ENCODE data around the gene KCNMA1.

Gene KCNMA1

GRCh38 chr10:77251297-77252013 lies 386.2 kb downstream of the KCNMA1 start:
- DNase-seq: no peak

GRCh38 chr10:77249901-77250459 lies 387.6 kb downstream of the KCNMA1 start:
- DNase-seq: no peak

GRCh38 chr10:77248104-77248790 lies 389.4 kb downstream of the KCNMA1 start:
- DNase-seq: no peak

GRCh38 chr10:77247031-77247990 lies 390.3 kb downstream of the KCNMA1 start:
- DNase-seq: no peak

- no peak for DNase-seq
These were observed 391.7 kb downstream of the KCNMA1 start for GRCh38 chr10:77245953-77246352.

GRCh38 chr10:77244746-77245145 lies 392.9 kb downstream of the KCNMA1 start:
- DNase-seq: no peak

GRCh38 chr10:77244286-77244685 lies 393.3 kb downstream of the KCNMA1 start:
- DNase-seq: no peak

GRCh38 chr10:77241350-77241725 lies 396.3 kb downstream of the KCNMA1 start:
- no peak for DNase-seq

GRCh38 chr10:77240706-77241349 lies 396.8 kb downstream of the KCNMA1 start:
- DNase-seq: no peak

- no peak for DNase-seq
These were observed 397.5 kb downstream of the KCNMA1 start for GRCh38 chr10:77240041-77240652.

GRCh38 chr10:77237120-77237519 lies 400.5 kb downstream of the KCNMA1 start:
- DNase-seq: no peak

- DNase-seq: no peak
These were observed 400.9 kb downstream of the KCNMA1 start for GRCh38 chr10:77236700-77237099.

GRCh38 chr10:77236029-77236428 lies 401.6 kb downstream of the KCNMA1 start:
- no peak for DNase-seq

GRCh38 chr10:77234599-77234998 lies 403.0 kb downstream of the KCNMA1 start:
- no peak for DNase-seq

- no peak for DNase-seq
These were observed 404.1 kb downstream of the KCNMA1 start for GRCh38 chr10:77233466-77233865.

- no peak for DNase-seq
These were observed 405.6 kb downstream of the KCNMA1 start for GRCh38 chr10:77231884-77232610.

- no peak for DNase-seq
These were observed 406.2 kb downstream of the KCNMA1 start for GRCh38 chr10:77231375-77231774.

GRCh38 chr10:77230194-77230593 lies 407.4 kb downstream of the KCNMA1 start:
- no peak for DNase-seq

- DNase-seq: no peak
These were observed 407.9 kb downstream of the KCNMA1 start for GRCh38 chr10:77229704-77230103.

- DNase-seq: no peak
These were observed 409.0 kb downstream of the KCNMA1 start for GRCh38 chr10:77228559-77228958.

- no peak for DNase-seq
These were observed 410.6 kb downstream of the KCNMA1 start for GRCh38 chr10:77226853-77227565.

Measured in stimulated activated naive CD4-positive, alpha-beta T cell treated with Interleukin-2 at 50 U/mL for 16 hours (primary cell).